OCI-LY7 (cell line): ENCODE results near the gene SHLD1.

Experiments
- CTCF ChIP-seq: fragments of 200-600 bp; sonication (generic); conservative IDR thresholded peaks from 2 replicates; pipeline ENCODE4 v1.5.1; 2014; ENCODE audit warnings: mild to moderate bottlenecking, antibody characterized with exemption, low read length, moderate library complexity, mixed read lengths
- EZH2phosphoT487 ChIP-seq: fragments of 200-600 bp; sonication (generic); IDR thresholded peaks from 2 replicates; pipeline ENCODE4 v1.6.1; 2018; ENCODE audit warnings: low read depth, borderline replicate concordance, mild to moderate bottlenecking, mixed run types, antibody characterized with exemption, low read length, moderate library complexity, mixed read lengths

- TF ChIP-seq CTCF (no peak), EZH2phosphoT487 (no peak)
Measured at GRCh38 chr20:5855939-5856338, 105.7 kb downstream of the SHLD1 start.
